Gastroesophageal sphincter (tissue), 4 donors: ENCODE data around the gene TAF7L. TPM values are rescaled to one million over a fixed set of nuclear protein-coding genes. Genes with fewer than 3 reads are reported as not detected.

Source experiments
- ATAC-seq: fragments of 150-250 bp; one replicate; pipeline ENCODE4 v1.9.1; 2016; ENCODE audit warnings: mild to moderate bottlenecking, moderate library complexity
- H3K27ac ChIP-seq, 4 donors: fragments of 200-600 bp; sonication (generic) in 3 of 4; 1 replicate in 3 of 4; 2 replicates in 1 of 4; pipeline ENCODE4 v1.5.1; 2016 to 2019
- H3K27me3 ChIP-seq: fragments of 200-600 bp; sonication (generic); one replicate; pipeline ENCODE4 v1.5.1; 2019
- H3K36me3 ChIP-seq, 2 donors: fragments of 200-600 bp; sonication (generic); one replicate each; pipeline ENCODE4 v1.5.1; 2019; ENCODE audit warnings: control low read depth in 1 of 2
- H3K4me1 ChIP-seq, 3 donors: fragments of 200-600 bp; sonication (generic); 1 replicate in 2 of 3; 2 replicates in 1 of 3; pipeline ENCODE4 v1.5.1; 2016 to 2019; ENCODE audit warnings: control low read depth in 2 of 3
- H3K4me3 ChIP-seq, 2 donors: fragments of 200-600 bp; sonication (generic); one replicate each; pipeline ENCODE4 v1.5.1; 2019; ENCODE audit warnings: mild to moderate bottlenecking in 1 of 2, moderate library complexity in 1 of 2
- H3K9me3 ChIP-seq, 3 donors: fragments of 200-600 bp; sonication (generic); one replicate each; pipeline ENCODE4 v1.5.1; 2017 to 2019; ENCODE audit warnings: control low read depth in 2 of 3
- EP300 ChIP-seq: sonication (generic); formaldehyde crosslinking; IDR thresholded peaks from one replicate; pipeline ENCODE4 v1.6.1; 2017; ENCODE audit warnings: antibody characterized with exemption, mild to moderate bottlenecking
- POLR2A ChIP-seq, 2 donors: fragments of 450-650 bp; IDR thresholded peaks; one replicate each; pipeline ENCODE4 v1.6.1; 2017; ENCODE audit warnings: antibody characterized with exemption in 2 of 2, mild to moderate bottlenecking in 2 of 2, moderate library complexity in 1 of 2
- POLR2AphosphoS5 ChIP-seq: sonication (generic); formaldehyde crosslinking; IDR thresholded peaks from one replicate; pipeline ENCODE4 v1.6.1; 2017; ENCODE audit warnings: antibody characterized with exemption
- WGBS, 2 donors: methylation state at CpG; one replicate each; pipeline ENCODE4 v1.1.5; 2018; ENCODE audit warnings: low coverage in 1 of 2; 5-methylcytosine and 5-hydroxymethylcytosine counted together
- total RNA-seq, 4 donors: library from RNA; depleted of rRNA; stranded (reverse); fragments of >200 nt; gene quantifications; one replicate each; pipeline ENCODE4 v1.1.0, GENCODE V29; 2016
- TF ChIP-seq, protein P1 (sequence below), 4 experiments: fragments of 200-600 bp in 2 of 4; fragments of 450-650 bp in 2 of 4; sonication (generic) in 1 of 4; IDR thresholded peaks; one replicate each; pipeline ENCODE4 v1.5.1; 2017 to 2019; ENCODE audit warnings: antibody characterized with exemption in 4 of 4, mild to moderate bottlenecking in 2 of 4, moderate library complexity in 2 of 4

The TAF7L gene
- total RNA-seq, 4 donors from 2014 or later, result 0.27 TPM; not detected in 3

DNA sequence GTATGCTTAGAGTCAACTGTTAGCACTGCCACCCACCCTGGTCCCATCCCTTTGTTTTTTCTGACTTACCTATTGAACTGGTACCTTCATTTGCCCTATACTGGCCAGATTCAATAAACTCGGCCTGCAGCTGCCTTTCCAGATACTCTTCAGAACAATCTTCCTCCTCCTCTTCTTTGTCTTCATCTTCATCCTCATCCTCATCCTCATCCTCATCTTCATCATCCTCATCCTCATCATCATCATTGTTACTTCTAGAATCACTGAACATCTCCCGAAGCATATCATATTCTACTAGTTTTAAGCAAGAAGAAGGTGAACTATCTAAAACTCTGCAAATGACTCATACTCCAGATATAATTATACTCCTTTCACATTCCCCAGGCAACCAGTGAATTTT is 14.9 kb downstream of the TAF7L start:
- ATAC-seq, result no peak
- Histone ChIP-seq H3K9me3 (no peaks in the 10 kb centered on the region), H3K4me3 (no peak overlapping the region), H3K27me3 (no peaks in the 10 kb centered on the region), H3K4me1 (no peaks in the 10 kb centered on the region), H3K36me3 (no peaks in the 10 kb centered on the region), H3K27ac (no peak overlapping the region)
- 67 to 83% methylated on average over 1 to 2 of the region's 2 CpGs for WGBS, 2 donors
- TF ChIP-seq POLR2A (IDR thresholded peaks at IDR 0.05) (no peak), EP300 (no peak), POLR2AphosphoS5 (no peak)
- TF ChIP-seq, protein P1, sequence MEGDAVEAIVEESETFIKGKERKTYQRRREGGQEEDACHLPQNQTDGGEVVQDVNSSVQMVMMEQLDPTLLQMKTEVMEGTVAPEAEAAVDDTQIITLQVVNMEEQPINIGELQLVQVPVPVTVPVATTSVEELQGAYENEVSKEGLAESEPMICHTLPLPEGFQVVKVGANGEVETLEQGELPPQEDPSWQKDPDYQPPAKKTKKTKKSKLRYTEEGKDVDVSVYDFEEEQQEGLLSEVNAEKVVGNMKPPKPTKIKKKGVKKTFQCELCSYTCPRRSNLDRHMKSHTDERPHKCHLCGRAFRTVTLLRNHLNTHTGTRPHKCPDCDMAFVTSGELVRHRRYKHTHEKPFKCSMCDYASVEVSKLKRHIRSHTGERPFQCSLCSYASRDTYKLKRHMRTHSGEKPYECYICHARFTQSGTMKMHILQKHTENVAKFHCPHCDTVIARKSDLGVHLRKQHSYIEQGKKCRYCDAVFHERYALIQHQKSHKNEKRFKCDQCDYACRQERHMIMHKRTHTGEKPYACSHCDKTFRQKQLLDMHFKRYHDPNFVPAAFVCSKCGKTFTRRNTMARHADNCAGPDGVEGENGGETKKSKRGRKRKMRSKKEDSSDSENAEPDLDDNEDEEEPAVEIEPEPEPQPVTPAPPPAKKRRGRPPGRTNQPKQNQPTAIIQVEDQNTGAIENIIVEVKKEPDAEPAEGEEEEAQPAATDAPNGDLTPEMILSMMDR (IDR thresholded peaks at IDR 0.05), result no peak

DNA sequence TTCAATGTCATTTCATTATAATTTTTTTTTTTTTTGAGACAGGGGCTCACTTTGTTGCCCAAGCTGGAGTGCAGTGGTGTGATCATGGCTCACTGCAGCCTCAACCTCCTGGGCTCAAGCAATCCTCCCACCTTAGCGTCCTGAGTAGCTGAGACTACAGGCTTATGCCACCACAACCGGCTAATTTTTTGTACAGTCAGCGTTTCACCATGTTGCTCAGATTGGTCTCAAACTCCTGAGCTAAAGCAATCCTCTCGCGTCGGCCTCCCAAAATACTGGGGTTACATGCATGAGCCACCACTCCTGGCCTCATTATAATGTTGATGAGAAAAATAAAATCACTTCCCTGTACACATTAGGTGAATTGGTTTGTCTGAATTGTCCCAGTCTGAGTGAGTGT is 16.9 kb downstream of the TAF7L start:
- no peaks in the 10 kb centered on the region for H3K27me3 ChIP-seq
- WGBS, 2 donors, result 83% methylated on average over 6 of the region's 6 CpGs; no CpG with 5 or more reads in 1 of the 2 donors
- H3K4me3 ChIP-seq, result no peak overlapping the region
- H3K36me3 ChIP-seq, result no peaks in the 10 kb centered on the region
- TF ChIP-seq, protein P1 (IDR thresholded peaks at IDR 0.05), result no peak
- TF ChIP-seq POLR2AphosphoS5 (no peak), EP300 (no peak), POLR2A (IDR thresholded peaks at IDR 0.05) (no peak)
- no peak overlapping the region for H3K27ac ChIP-seq
- H3K9me3 ChIP-seq, result no peaks in the 10 kb centered on the region
- no peak for ATAC-seq
- H3K4me1 ChIP-seq, result no peaks in the 10 kb centered on the region

DNA sequence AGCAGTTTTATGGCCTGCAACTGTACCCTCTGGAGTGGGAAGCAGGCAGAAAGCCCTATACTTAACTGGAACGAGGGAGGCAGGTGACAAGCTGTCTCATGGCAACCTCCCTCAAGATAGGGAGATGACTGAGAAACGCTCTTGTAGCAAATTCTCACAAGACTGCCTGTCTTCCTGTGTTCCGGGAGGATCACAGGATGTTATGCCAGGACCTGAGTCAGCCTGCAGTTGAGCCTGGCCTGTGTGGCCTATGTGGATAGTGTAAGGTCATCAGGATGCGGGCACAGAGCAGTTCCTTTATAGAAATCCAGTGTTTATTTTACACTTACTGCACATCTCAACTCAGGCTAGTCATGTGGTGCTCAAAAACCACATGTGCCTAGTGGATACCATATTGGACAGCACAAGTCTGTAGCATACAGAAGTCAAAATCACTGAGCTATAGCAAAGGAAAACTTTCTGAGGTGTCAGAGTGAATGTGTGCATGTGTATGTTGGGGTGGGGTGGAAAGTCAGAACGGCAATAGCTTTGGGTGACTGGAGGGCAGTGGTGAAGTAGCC is 25.2 kb downstream of the TAF7L start:
- no peaks in the 10 kb centered on the region for H3K9me3 ChIP-seq
- ATAC-seq, result no peak
- no peak overlapping the region for H3K4me3 ChIP-seq
- 62 to 80% methylated on average over 1 to 2 of the region's 5 CpGs for WGBS, 2 donors
- TF ChIP-seq EP300, result no peak
- no peak for TF ChIP-seq POLR2A (IDR thresholded peaks at IDR 0.05)
- TF ChIP-seq POLR2AphosphoS5, result no peak
- TF ChIP-seq, protein P1 (IDR thresholded peaks at IDR 0.05), result no peak
- H3K36me3 ChIP-seq, result no peaks in the 10 kb centered on the region
- no peaks in the 10 kb centered on the region for H3K27me3 ChIP-seq
- H3K27ac ChIP-seq, result no peak overlapping the region
- H3K4me1 ChIP-seq, result no peaks in the 10 kb centered on the region

DNA sequence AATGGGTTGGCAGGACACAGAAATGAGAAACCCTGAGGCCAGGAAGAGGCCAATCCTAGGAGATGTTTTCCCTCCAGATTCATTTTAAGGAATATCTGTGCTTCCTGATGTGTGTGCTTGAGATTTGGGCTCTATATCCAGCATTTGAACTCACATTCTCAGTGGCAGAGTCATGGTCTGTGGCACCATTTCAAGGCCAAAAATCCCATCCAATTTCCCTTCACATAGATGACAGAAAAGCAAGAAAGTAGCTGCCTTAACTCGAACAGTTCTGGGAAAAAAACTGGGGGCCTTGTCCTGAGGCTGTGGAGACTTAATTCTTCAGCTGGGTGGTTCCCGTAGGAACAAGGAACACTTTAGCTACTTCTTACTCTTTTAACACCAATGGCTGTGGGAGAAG is 27.4 kb downstream of the TAF7L start:
- H3K27me3 ChIP-seq, result no peaks in the 10 kb centered on the region
- TF ChIP-seq, protein P1 (IDR thresholded peaks at IDR 0.05), result no peak
- TF ChIP-seq POLR2A (IDR thresholded peaks at IDR 0.05) (no peak), EP300 (no peak), POLR2AphosphoS5 (no peak)

DNA sequence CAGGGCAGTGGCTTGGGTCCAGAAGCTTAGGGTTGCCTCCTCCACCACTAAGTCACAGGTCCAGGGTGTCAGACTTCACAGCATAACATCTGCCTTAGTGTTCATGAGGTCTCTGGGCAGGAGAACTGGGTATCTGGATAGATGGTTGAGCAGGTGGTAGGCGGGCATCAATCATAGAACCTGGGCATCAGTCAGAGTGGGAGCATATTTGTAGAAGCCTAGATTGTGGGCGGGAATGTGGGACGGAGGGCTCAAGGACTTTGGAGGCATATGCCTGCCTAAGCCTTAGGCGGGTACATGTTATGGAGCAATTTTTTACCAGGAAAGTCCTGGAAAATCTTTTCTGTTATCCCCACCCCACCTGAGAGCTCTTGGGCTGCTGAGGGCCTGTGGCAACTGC is 28.5 kb downstream of the TAF7L start:
- Histone ChIP-seq H3K27ac (no peak overlapping the region), H3K27me3 (no peaks in the 10 kb centered on the region), H3K4me3 (no peak overlapping the region), H3K4me1 (no peaks in the 10 kb centered on the region), H3K36me3 (no peaks in the 10 kb centered on the region), H3K9me3 (no peaks in the 10 kb centered on the region)
- no peak for TF ChIP-seq EP300
- TF ChIP-seq, protein P1 (IDR thresholded peaks at IDR 0.05), result no peak
- TF ChIP-seq POLR2AphosphoS5, result no peak
- no peak for TF ChIP-seq POLR2A (IDR thresholded peaks at IDR 0.05)
- 80 to 85% methylated on average over 2 to 3 of the region's 4 CpGs for WGBS, 2 donors
- no peak for ATAC-seq

More for the DNA sequence above, 27.4 kb downstream of the TAF7L start:
- no peak for ATAC-seq
- H3K9me3 ChIP-seq, result no peaks in the 10 kb centered on the region
- 50 to 80% methylated on average over 1 to 2 of the region's 2 CpGs for WGBS, 2 donors
- H3K36me3 ChIP-seq, result no peaks in the 10 kb centered on the region
- H3K27ac ChIP-seq, result no peak overlapping the region
- no peak overlapping the region for H3K4me3 ChIP-seq
- no peaks in the 10 kb centered on the region for H3K4me1 ChIP-seq
